ENCODE measurements around the gene ZNF124.

- TF ChIP-seq, protein P1, sequence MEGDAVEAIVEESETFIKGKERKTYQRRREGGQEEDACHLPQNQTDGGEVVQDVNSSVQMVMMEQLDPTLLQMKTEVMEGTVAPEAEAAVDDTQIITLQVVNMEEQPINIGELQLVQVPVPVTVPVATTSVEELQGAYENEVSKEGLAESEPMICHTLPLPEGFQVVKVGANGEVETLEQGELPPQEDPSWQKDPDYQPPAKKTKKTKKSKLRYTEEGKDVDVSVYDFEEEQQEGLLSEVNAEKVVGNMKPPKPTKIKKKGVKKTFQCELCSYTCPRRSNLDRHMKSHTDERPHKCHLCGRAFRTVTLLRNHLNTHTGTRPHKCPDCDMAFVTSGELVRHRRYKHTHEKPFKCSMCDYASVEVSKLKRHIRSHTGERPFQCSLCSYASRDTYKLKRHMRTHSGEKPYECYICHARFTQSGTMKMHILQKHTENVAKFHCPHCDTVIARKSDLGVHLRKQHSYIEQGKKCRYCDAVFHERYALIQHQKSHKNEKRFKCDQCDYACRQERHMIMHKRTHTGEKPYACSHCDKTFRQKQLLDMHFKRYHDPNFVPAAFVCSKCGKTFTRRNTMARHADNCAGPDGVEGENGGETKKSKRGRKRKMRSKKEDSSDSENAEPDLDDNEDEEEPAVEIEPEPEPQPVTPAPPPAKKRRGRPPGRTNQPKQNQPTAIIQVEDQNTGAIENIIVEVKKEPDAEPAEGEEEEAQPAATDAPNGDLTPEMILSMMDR (IDR thresholded peaks at IDR 0.05) = no peak
- no peak for TF ChIP-seq POLR2A (IDR thresholded peaks at IDR 0.05)
These were observed 12.4 kb upstream of the ZNF124 start for GRCh38 chr1:247184254-247184653.

Measured in Peyer's patch (tissue), 4 donors.